ENCODE results near the gene BCKDHB. TPM values are rescaled to one million over a fixed set of nuclear protein-coding genes. Genes with fewer than 3 reads are reported as not detected.

The BCKDHB gene
- total RNA-seq, 3 donors from 2014 or later, result 19.0 to 33.7 (median 23.4) TPM

DNA sequence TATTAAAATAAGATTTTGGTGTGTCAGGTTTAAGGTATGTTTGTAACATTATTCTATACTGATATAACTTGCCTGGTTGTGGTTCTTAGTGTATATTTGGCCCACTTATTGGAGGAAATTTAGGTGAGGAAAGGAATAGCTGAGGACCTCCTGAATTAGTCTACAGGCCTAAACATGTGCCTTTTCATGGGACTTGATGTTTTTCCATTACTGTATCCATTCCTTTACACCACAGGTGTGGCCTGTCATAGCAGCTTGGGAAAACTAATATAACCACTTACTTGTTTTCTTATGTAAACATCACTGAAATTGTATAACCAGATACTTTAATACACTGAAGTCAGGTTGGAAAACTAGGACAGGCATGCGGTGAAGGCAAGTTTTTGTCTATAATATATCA, 27.6 kb downstream of the BCKDHB start:
- no peaks in the 10 kb centered on the region for H3K36me3 ChIP-seq
- H3K4me3 ChIP-seq, result no peak overlapping the region
- no peak for DNase-seq (ENCODE audit: low spot score in 2 of 2)
- no peak overlapping the region for H3K27ac ChIP-seq
- intact Hi-C loops (cut with DNase I; ENCODE audit: low total_unique reads), result no loop called here
- TF ChIP-seq POLR2AphosphoS5 (IDR thresholded peaks at IDR 0.05), result no peak
- no peak for TF ChIP-seq POLR2A (IDR thresholded peaks at IDR 0.05)
- TF ChIP-seq, protein P1, sequence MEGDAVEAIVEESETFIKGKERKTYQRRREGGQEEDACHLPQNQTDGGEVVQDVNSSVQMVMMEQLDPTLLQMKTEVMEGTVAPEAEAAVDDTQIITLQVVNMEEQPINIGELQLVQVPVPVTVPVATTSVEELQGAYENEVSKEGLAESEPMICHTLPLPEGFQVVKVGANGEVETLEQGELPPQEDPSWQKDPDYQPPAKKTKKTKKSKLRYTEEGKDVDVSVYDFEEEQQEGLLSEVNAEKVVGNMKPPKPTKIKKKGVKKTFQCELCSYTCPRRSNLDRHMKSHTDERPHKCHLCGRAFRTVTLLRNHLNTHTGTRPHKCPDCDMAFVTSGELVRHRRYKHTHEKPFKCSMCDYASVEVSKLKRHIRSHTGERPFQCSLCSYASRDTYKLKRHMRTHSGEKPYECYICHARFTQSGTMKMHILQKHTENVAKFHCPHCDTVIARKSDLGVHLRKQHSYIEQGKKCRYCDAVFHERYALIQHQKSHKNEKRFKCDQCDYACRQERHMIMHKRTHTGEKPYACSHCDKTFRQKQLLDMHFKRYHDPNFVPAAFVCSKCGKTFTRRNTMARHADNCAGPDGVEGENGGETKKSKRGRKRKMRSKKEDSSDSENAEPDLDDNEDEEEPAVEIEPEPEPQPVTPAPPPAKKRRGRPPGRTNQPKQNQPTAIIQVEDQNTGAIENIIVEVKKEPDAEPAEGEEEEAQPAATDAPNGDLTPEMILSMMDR (IDR thresholded peaks at IDR 0.05), result no peak
- no peaks in the 10 kb centered on the region for H3K9me3 ChIP-seq
- H3K27me3 ChIP-seq, result no peaks in the 10 kb centered on the region
- no peaks in the 10 kb centered on the region for H3K4me1 ChIP-seq

DNA sequence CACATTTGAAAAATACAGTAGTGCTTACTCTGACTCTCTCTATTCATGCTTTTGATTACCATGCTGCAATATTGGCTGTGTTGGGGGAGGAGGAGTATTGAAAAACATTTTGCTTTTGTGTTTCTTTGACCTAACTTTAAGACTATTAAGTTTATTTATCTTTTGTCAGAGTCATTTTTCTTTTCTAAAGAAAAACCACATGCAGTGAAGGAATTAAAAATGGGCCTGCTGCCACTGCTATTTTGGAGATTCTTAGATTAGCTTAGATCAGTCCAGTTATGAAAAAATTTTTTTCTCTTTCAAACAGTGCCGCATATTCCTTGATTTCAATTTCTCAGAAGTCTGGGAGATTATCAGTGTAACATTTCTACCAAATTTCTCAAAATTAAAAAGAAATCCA, 36.1 kb downstream of the BCKDHB start:
- Histone ChIP-seq H3K36me3 (no peaks in the 10 kb centered on the region), H3K4me3 (no peak overlapping the region), H3K4me1 (peaks cover 0 to 12% of the 10 kb centered on the region in 2 donors), H3K27me3 (no peaks in the 10 kb centered on the region), H3K27ac (no peak overlapping the region), H3K9me3 (no peaks in the 10 kb centered on the region)
- no peak for DNase-seq (ENCODE audit: low spot score in 2 of 2)
- intact Hi-C loops (cut with DNase I; ENCODE audit: low total_unique reads), result no loop called here
- TF ChIP-seq, protein P1 (IDR thresholded peaks at IDR 0.05), result no peak
- TF ChIP-seq POLR2A (IDR thresholded peaks at IDR 0.05), result no peak
- no peak for TF ChIP-seq POLR2AphosphoS5 (IDR thresholded peaks at IDR 0.05)

DNA sequence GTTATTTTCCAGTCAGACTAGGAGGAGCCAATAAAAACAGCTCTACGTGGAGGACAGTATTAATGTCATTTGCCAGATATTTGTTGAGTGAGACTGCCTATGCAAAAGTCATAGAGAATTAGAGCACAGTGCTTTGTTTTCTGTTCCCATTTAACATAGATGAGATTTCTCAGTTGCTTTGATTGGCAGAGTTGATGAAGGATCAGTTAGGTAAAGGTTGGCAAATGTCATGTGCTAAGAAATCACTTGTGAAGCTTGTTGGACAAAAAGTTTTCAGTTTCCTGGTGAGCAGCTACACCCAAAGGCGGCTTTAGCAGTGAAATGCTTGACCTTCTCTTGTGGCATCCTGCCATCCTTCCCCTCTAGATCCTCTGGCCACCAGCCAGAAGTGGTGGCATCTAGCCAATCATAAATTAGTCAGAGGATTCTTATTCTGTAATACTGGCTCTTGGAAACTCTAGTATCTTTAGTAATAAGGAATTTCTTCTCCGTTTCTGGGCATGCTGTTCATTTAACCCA, 37.0 kb downstream of the BCKDHB start:
- peak; percentile 45 to 52 for DNase-seq (ENCODE audit: low spot score in 2 of 2)
- intact Hi-C loops (cut with DNase I; ENCODE audit: low total_unique reads), result no loop called here
- no peak overlapping the region for H3K4me3 ChIP-seq
- no peaks in the 10 kb centered on the region for H3K36me3 ChIP-seq
- TF ChIP-seq POLR2AphosphoS5 (IDR thresholded peaks at IDR 0.05), result peak in 1 of 3 donors; percentile 35
- TF ChIP-seq, protein P1 (IDR thresholded peaks at IDR 0.05), result no peak
- H3K4me1 ChIP-seq, result peaks cover 0 to 12% of the 10 kb centered on the region in 2 donors
- peak overlapping the region in 1 of 2 donors; percentile 50 for H3K27ac ChIP-seq
- no peaks in the 10 kb centered on the region for H3K9me3 ChIP-seq
- no peaks in the 10 kb centered on the region for H3K27me3 ChIP-seq

DNA sequence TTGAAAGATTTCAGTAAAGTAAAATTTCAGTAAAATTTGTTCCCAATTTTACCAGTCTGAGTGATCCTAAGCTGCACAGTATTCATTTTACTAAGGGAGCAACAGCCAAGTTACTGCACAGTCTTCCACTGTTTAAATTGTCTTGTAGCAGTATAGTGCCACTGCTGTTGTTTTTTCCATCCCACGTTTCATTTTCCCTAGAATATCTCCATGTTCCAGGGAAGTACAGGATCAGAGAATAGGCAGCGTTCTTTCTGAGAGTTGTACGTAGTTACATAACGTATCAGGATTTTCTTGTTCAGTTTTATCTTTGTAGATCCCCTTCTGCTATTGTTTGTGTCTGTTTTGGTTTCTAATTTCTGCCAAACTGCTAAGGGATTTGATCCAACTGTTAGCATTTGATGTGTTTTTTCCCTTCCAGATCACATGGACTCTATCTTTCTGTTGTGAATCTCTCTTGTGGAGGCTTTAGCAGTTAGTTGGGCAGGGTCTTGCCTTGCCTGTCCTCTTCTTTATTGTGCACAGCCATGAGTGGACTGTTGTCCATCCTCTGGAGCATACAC, 38.4 kb downstream of the BCKDHB start:
- no peaks in the 10 kb centered on the region for H3K9me3 ChIP-seq
- no peak overlapping the region for H3K27ac ChIP-seq
- TF ChIP-seq POLR2AphosphoS5 (IDR thresholded peaks at IDR 0.05), result no peak
- DNase-seq (ENCODE audit: low spot score in 2 of 2), result no peak
- intact Hi-C loops (cut with DNase I; ENCODE audit: low total_unique reads), result no loop called here
- no peaks in the 10 kb centered on the region for H3K27me3 ChIP-seq
- H3K4me3 ChIP-seq, result no peak overlapping the region
- peaks cover 0 to 12% of the 10 kb centered on the region in 2 donors for H3K4me1 ChIP-seq
- H3K36me3 ChIP-seq, result no peaks in the 10 kb centered on the region

DNA sequence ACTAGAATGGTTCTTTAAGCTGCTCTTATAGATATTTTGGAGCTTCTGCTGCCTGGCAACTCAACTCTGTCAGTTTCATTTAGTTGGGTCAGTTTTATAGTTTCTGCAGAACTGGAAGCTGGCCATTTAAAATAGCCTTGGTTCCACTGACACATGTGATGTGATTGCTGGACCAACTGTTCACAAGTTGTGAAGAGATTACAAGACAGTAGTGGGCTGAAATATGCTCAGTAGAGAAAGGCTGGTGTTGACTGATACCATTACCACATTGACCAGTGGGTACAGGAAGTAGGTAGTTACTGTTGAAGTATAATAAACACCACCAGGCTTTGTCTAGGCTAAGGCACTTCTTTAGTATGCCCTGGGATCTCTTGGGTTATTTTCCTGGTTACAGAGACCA, 39.0 kb downstream of the BCKDHB start:
- Histone ChIP-seq H3K4me3 (no peak overlapping the region), H3K9me3 (no peaks in the 10 kb centered on the region), H3K4me1 (peaks cover 0 to 12% of the 10 kb centered on the region in 2 donors), H3K27me3 (no peaks in the 10 kb centered on the region), H3K27ac (no peak overlapping the region), H3K36me3 (no peaks in the 10 kb centered on the region)
- intact Hi-C loops (cut with DNase I; ENCODE audit: low total_unique reads), result no loop called here
- TF ChIP-seq POLR2AphosphoS5 (IDR thresholded peaks at IDR 0.05) (no peak), POLR2A (IDR thresholded peaks at IDR 0.05) (no peak)
- TF ChIP-seq, protein P1 (IDR thresholded peaks at IDR 0.05), result no peak
- DNase-seq (ENCODE audit: low spot score in 2 of 2), result no peak
